Thyroid gland (tissue), 4 donors: ENCODE data around the gene FEZF2.

Source experiments
- POLR2A ChIP-seq, 2 donors: fragments of 450-650 bp; IDR thresholded peaks; one replicate each; pipeline ENCODE4 v1.6.1; 2017; ENCODE audit warnings: antibody characterized with exemption in 2 of 2, mild to moderate bottlenecking in 2 of 2, moderate library complexity in 1 of 2
- TF ChIP-seq, protein P1 (sequence below), 6 experiments: fragments of 200-600 bp in 3 of 6; fragments of 450-650 bp in 3 of 6; sonication (generic) in 3 of 6; IDR thresholded peaks; one replicate each; pipeline ENCODE4 v1.5.1; 2016 to 2019; ENCODE audit warnings: antibody characterized with exemption in 6 of 6, mild to moderate bottlenecking in 2 of 6, inconsistent platforms in 1 of 6, moderate library complexity in 1 of 6

DNA sequence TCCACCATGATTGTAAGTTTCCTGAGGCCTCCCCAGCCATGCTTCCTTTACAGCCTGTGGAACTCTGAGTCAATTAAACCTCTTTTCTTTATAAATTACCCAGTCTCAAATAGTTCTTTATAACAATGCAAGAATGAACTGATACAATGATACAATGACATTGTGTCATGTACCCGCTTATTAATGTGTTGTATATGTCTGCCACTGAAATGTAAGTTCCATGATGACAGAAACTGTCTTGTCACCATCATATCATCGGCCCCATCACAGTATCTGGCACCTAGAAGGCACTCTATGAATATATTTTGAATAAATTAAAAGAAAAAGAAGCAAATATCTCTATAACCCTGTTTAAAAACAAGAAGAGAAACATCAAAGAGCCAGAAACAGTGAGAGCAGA, 29.6 kb downstream of the FEZF2 start:
- TF ChIP-seq, protein P1, sequence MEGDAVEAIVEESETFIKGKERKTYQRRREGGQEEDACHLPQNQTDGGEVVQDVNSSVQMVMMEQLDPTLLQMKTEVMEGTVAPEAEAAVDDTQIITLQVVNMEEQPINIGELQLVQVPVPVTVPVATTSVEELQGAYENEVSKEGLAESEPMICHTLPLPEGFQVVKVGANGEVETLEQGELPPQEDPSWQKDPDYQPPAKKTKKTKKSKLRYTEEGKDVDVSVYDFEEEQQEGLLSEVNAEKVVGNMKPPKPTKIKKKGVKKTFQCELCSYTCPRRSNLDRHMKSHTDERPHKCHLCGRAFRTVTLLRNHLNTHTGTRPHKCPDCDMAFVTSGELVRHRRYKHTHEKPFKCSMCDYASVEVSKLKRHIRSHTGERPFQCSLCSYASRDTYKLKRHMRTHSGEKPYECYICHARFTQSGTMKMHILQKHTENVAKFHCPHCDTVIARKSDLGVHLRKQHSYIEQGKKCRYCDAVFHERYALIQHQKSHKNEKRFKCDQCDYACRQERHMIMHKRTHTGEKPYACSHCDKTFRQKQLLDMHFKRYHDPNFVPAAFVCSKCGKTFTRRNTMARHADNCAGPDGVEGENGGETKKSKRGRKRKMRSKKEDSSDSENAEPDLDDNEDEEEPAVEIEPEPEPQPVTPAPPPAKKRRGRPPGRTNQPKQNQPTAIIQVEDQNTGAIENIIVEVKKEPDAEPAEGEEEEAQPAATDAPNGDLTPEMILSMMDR (IDR thresholded peaks at IDR 0.05) = no peak
- TF ChIP-seq POLR2A (IDR thresholded peaks at IDR 0.05) = no peak
